K562 (cell line): ENCODE measurements around the gene MPI. TPM values are rescaled to one million over a fixed set of nuclear protein-coding genes. Genes with fewer than 3 reads are reported as not detected.

ENCODE experiments used
- BRF1 ChIP-seq: IDR thresholded peaks from 3 replicates; pipeline ENCODE4 v1.6.1; 2011; ENCODE audit warnings: borderline replicate concordance, mild to moderate bottlenecking; ENCODE audit not compliant: insufficient read length; ENCODE audit errors: extremely low read depth
- GATA2 ChIP-seq: sonication (generic); formaldehyde crosslinking; IDR thresholded peaks from 2 replicates; pipeline ENCODE4 v1.4.0; 2020; ENCODE audit warnings: mild to moderate bottlenecking, missing genetic modification reagents
- NR1H2 ChIP-seq: sonication (generic); formaldehyde crosslinking; IDR thresholded peaks from 2 replicates; pipeline ENCODE4 v1.4.0; 2020; ENCODE audit warnings: mild to moderate bottlenecking, missing genetic modification reagents
- TRIM24 ChIP-seq, 2 experiments: fragments of 450-650 bp; IDR thresholded peaks; 2 replicates each; pipeline ENCODE4 v1.6.1; 2016
- ZNF76 ChIP-seq: fragments of 250-450 bp; sonication (Bioruptor Pico); IDR thresholded peaks from 2 replicates; pipeline ENCODE4 v1.4.0; 2020; ENCODE audit warnings: mild to moderate bottlenecking, moderate library complexity, borderline replicate concordance
- ZNF780A ChIP-seq: fragments of 250-450 bp; sonication (Bioruptor Pico); IDR thresholded peaks from 2 replicates; pipeline ENCODE4 v1.5.0; 2021; ENCODE audit warnings: mild to moderate bottlenecking
- polyA plus RNA-seq, 8 experiments: library from polyadenylated mRNA; depleted of rRNA in 4 of 8; stranded (reverse) in 5 of 8; unstranded in 3 of 8; fragments of >200 nt; fragmentation: Nextera tagmentation in 2 of 8; fragmentation: Illumina TruSeq in 1 of 8; extraction: Ambion mirVana in 2 of 8; extraction: Trizol in 1 of 8; gene quantifications; 2 replicates each; pipeline versions ENCODE4 v1.2.1 to v1.2.3, GENCODE V29; 2011 to 2014; ENCODE audit warnings: inconsistent platforms in 1 of 8, missing spikeins in 1 of 8
- total RNA-seq, 7 experiments: library from RNA; depleted of rRNA in 6 of 7; stranded (reverse); fragments of >200 nt in 6 of 7; fragmentation: Illumina TruSeq in 2 of 7; extraction: Trizol in 2 of 7; gene quantifications; 2 replicates each; pipeline versions ENCODE4 v1.2.1 to v1.2.3, GENCODE V29; 2011 to 2021; ENCODE audit warnings: low replicate concordance in 1 of 7
- TF ChIP-seq, protein P1 (sequence below), 2 experiments: fragments of 450-650 bp; formaldehyde crosslinking in 1 of 2; IDR thresholded peaks; 2 replicates each; pipeline versions ENCODE4 v1.4.0 to v1.6.1; 2014 to 2020; ENCODE audit warnings: mild to moderate bottlenecking in 2 of 2, borderline replicate concordance in 1 of 2, low read depth in 1 of 2
- TF ChIP-seq, protein P2 (sequence below): fragments of 450-650 bp; formaldehyde crosslinking; IDR thresholded peaks from 2 replicates; pipeline ENCODE4 v1.4.0; 2020; ENCODE audit warnings: mild to moderate bottlenecking, moderate library complexity
- TF ChIP-seq, protein P3 (sequence below): fragments of 450-650 bp; IDR thresholded peaks from 2 replicates; pipeline ENCODE4 v1.6.1; 2016; ENCODE audit warnings: borderline replicate concordance
- TF ChIP-seq, protein P4 (sequence below): fragments of 450-650 bp; formaldehyde crosslinking; IDR thresholded peaks from 2 replicates; pipeline ENCODE4 v1.4.0; 2020; ENCODE audit warnings: mild to moderate bottlenecking
- TF ChIP-seq, protein P5 (sequence below): sonication (generic); formaldehyde crosslinking; IDR thresholded peaks from 2 replicates; pipeline ENCODE4 v1.8.0; 2022; ENCODE audit warnings: mild to moderate bottlenecking, missing genetic modification reagents
- TF ChIP-seq, protein P6 (sequence below): sonication (generic); formaldehyde crosslinking; IDR thresholded peaks from 2 replicates; pipeline ENCODE4 v1.8.1; 2022; ENCODE audit warnings: missing genetic modification reagents

The MPI gene
- total and polyA plus RNA-seq, 9 of the 15 experiments (the other 6 are each of a cell fraction or from before 2014, with no cell fraction given): 30.7 to 105 (median 40.5) TPM

DNA sequence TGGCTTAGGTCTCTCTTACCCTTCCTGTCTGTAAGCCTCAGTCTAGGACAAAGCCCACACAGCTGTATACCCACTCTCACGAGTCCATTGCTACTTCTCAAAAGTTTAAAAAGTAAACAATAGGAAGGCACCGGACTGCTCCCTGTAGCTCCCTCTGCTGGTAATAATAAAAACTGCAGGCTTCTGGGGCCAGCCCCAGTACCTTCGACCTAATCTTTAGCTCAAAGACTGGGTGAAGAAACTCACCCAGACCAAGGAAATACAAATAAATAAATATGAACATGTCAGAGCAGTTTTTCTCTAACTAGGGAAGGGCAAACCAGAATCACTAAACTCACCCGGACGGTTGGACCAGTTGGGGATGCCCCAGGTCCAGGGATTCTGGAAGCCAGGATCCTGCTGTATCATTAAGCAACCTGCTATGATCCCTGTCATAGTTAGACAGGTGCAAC, 11.8 kb downstream of the MPI start (continued):
- TF ChIP-seq, protein P1, sequence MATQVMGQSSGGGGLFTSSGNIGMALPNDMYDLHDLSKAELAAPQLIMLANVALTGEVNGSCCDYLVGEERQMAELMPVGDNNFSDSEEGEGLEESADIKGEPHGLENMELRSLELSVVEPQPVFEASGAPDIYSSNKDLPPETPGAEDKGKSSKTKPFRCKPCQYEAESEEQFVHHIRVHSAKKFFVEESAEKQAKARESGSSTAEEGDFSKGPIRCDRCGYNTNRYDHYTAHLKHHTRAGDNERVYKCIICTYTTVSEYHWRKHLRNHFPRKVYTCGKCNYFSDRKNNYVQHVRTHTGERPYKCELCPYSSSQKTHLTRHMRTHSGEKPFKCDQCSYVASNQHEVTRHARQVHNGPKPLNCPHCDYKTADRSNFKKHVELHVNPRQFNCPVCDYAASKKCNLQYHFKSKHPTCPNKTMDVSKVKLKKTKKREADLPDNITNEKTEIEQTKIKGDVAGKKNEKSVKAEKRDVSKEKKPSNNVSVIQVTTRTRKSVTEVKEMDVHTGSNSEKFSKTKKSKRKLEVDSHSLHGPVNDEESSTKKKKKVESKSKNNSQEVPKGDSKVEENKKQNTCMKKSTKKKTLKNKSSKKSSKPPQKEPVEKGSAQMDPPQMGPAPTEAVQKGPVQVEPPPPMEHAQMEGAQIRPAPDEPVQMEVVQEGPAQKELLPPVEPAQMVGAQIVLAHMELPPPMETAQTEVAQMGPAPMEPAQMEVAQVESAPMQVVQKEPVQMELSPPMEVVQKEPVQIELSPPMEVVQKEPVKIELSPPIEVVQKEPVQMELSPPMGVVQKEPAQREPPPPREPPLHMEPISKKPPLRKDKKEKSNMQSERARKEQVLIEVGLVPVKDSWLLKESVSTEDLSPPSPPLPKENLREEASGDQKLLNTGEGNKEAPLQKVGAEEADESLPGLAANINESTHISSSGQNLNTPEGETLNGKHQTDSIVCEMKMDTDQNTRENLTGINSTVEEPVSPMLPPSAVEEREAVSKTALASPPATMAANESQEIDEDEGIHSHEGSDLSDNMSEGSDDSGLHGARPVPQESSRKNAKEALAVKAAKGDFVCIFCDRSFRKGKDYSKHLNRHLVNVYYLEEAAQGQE (IDR thresholded peaks at IDR 0.05; ENCODE audit: borderline replicate concordance): peak; percentile 51; the same call in 1 of the 2 replicates
- TF ChIP-seq, protein P1 (CRISPR knock-in tag; IDR thresholded peaks at IDR 0.05; ENCODE audit: low read depth): no peak
- TF ChIP-seq NR1H2 (CRISPR knock-in tag) (no peak), ZNF780A (CRISPR knock-in tag) (no peak), ZNF76 (no peak), BRF1 (no peak), TRIM24 (IDR thresholded peaks at IDR 0.05) (no peak), GATA2 (CRISPR knock-in tag) (no peak)
- TF ChIP-seq, protein P2, sequence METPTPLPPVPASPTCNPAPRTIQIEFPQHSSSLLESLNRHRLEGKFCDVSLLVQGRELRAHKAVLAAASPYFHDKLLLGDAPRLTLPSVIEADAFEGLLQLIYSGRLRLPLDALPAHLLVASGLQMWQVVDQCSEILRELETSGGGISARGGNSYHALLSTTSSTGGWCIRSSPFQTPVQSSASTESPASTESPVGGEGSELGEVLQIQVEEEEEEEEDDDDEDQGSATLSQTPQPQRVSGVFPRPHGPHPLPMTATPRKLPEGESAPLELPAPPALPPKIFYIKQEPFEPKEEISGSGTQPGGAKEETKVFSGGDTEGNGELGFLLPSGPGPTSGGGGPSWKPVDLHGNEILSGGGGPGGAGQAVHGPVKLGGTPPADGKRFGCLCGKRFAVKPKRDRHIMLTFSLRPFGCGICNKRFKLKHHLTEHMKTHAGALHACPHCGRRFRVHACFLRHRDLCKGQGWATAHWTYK (CRISPR knock-in tag): 0 out of 2 replicates have a peak, but pooled peaks have one; percentile 26
- TF ChIP-seq, protein P3, sequence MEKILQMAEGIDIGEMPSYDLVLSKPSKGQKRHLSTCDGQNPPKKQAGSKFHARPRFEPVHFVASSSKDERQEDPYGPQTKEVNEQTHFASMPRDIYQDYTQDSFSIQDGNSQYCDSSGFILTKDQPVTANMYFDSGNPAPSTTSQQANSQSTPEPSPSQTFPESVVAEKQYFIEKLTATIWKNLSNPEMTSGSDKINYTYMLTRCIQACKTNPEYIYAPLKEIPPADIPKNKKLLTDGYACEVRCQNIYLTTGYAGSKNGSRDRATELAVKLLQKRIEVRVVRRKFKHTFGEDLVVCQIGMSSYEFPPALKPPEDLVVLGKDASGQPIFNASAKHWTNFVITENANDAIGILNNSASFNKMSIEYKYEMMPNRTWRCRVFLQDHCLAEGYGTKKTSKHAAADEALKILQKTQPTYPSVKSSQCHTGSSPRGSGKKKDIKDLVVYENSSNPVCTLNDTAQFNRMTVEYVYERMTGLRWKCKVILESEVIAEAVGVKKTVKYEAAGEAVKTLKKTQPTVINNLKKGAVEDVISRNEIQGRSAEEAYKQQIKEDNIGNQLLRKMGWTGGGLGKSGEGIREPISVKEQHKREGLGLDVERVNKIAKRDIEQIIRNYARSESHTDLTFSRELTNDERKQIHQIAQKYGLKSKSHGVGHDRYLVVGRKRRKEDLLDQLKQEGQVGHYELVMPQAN: no peak
- TF ChIP-seq, protein P4, sequence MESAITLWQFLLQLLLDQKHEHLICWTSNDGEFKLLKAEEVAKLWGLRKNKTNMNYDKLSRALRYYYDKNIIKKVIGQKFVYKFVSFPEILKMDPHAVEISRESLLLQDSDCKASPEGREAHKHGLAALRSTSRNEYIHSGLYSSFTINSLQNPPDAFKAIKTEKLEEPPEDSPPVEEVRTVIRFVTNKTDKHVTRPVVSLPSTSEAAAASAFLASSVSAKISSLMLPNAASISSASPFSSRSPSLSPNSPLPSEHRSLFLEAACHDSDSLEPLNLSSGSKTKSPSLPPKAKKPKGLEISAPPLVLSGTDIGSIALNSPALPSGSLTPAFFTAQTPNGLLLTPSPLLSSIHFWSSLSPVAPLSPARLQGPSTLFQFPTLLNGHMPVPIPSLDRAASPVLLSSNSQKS (CRISPR knock-in tag): no peak
- TF ChIP-seq, protein P5, sequence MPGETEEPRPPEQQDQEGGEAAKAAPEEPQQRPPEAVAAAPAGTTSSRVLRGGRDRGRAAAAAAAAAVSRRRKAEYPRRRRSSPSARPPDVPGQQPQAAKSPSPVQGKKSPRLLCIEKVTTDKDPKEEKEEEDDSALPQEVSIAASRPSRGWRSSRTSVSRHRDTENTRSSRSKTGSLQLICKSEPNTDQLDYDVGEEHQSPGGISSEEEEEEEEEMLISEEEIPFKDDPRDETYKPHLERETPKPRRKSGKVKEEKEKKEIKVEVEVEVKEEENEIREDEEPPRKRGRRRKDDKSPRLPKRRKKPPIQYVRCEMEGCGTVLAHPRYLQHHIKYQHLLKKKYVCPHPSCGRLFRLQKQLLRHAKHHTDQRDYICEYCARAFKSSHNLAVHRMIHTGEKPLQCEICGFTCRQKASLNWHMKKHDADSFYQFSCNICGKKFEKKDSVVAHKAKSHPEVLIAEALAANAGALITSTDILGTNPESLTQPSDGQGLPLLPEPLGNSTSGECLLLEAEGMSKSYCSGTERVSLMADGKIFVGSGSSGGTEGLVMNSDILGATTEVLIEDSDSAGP (CRISPR knock-in tag): no peak
- TF ChIP-seq, protein P6, sequence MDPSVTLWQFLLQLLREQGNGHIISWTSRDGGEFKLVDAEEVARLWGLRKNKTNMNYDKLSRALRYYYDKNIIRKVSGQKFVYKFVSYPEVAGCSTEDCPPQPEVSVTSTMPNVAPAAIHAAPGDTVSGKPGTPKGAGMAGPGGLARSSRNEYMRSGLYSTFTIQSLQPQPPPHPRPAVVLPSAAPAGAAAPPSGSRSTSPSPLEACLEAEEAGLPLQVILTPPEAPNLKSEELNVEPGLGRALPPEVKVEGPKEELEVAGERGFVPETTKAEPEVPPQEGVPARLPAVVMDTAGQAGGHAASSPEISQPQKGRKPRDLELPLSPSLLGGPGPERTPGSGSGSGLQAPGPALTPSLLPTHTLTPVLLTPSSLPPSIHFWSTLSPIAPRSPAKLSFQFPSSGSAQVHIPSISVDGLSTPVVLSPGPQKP: no peak
